SK-N-SH treated with all-trans-retinoic acid at 6 μM for 48 hours (cell line): ENCODE data around the gene ARL2.

Experiments used
- ATAC-seq: fragments of 200-7000 bp; cut with Tn5 transposase; 3 replicates; pipeline ENCODE4 v1.9.1; 2020; ENCODE audit warnings: mild to moderate bottlenecking, moderate library complexity
- ARNTL ChIP-seq: fragments of 450-650 bp; formaldehyde crosslinking; IDR thresholded peaks from 2 replicates; pipeline ENCODE4 v1.5.0; 2020; ENCODE audit warnings: low read depth, mild to moderate bottlenecking, moderate library complexity, borderline replicate concordance
- BACH2 ChIP-seq: fragments of 250-450 bp; sonication (Bioruptor Pico); IDR thresholded peaks from 2 replicates; pipeline ENCODE4 v1.9.0; 2021; ENCODE audit warnings: mild to moderate bottlenecking, borderline replicate concordance
- ESRRG ChIP-seq: fragments of 250-450 bp; sonication (Bioruptor Pico); IDR thresholded peaks from 2 replicates; pipeline ENCODE4 v1.6.1; 2021; ENCODE audit warnings: mild to moderate bottlenecking
- GLIS3 ChIP-seq: fragments of 250-450 bp; sonication (Bioruptor Pico); IDR thresholded peaks from 2 replicates; pipeline ENCODE4 v1.5.0; 2020; ENCODE audit warnings: mild to moderate bottlenecking, moderate library complexity
- ISL1 ChIP-seq: fragments of 250-450 bp; sonication (Bioruptor Pico); IDR thresholded peaks from 2 replicates; pipeline ENCODE4 v2.1.2; 2022; ENCODE audit warnings: mild to moderate bottlenecking, moderate library complexity
- OSR1 ChIP-seq: fragments of 250-450 bp; sonication (Bioruptor Pico); IDR thresholded peaks from 2 replicates; pipeline ENCODE4 v1.8.0; 2022; ENCODE audit warnings: moderate library complexity, mild to moderate bottlenecking, inconsistent platforms
- PPARA ChIP-seq: fragments of 250-450 bp; sonication (Bioruptor Pico); IDR thresholded peaks from 2 replicates; pipeline ENCODE4 v1.5.0; 2020; ENCODE audit warnings: mild to moderate bottlenecking, borderline replicate concordance
- SNAI2 ChIP-seq: fragments of 250-450 bp; sonication (Bioruptor Pico); IDR thresholded peaks from 2 replicates; pipeline ENCODE4 v1.5.0; 2020; ENCODE audit warnings: mild to moderate bottlenecking, moderate library complexity
- TCF4 ChIP-seq: fragments of 250-450 bp; sonication (Bioruptor Pico); IDR thresholded peaks from 2 replicates; pipeline ENCODE4 v1.8.0; 2021; ENCODE audit warnings: mild to moderate bottlenecking, moderate library complexity, borderline replicate concordance
- TOX ChIP-seq: fragments of 250-450 bp; sonication (Bioruptor Pico); IDR thresholded peaks from 2 replicates; pipeline ENCODE4 v1.8.0; 2021; ENCODE audit warnings: mild to moderate bottlenecking, moderate library complexity, borderline replicate concordance
- ZC3H10 ChIP-seq: fragments of 250-450 bp; sonication (Bioruptor Pico); IDR thresholded peaks from 2 replicates; pipeline ENCODE4 v1.5.1; 2021; ENCODE audit warnings: mild to moderate bottlenecking, moderate library complexity
- ZFP3 ChIP-seq: fragments of 250-450 bp; sonication (Bioruptor Pico); IDR thresholded peaks from 2 replicates; pipeline ENCODE4 v1.5.0; 2020; ENCODE audit warnings: mild to moderate bottlenecking, moderate library complexity
- ZFP30 ChIP-seq: fragments of 450-650 bp; formaldehyde crosslinking; IDR thresholded peaks from 2 replicates; pipeline ENCODE4 v1.5.0; 2022; ENCODE audit warnings: mild to moderate bottlenecking, moderate library complexity
- ZNF565 ChIP-seq: fragments of 450-650 bp; formaldehyde crosslinking; conservative IDR thresholded peaks from 2 replicates; pipeline ENCODE4 v1.5.0; 2020; ENCODE audit warnings: low read depth, mild to moderate bottlenecking, moderate library complexity
- ZNF70 ChIP-seq: fragments of 450-650 bp; formaldehyde crosslinking; IDR thresholded peaks from 2 replicates; pipeline ENCODE4 v1.5.0; 2020; ENCODE audit warnings: mild to moderate bottlenecking, moderate library complexity
- ZNF8 ChIP-seq: fragments of 450-650 bp; formaldehyde crosslinking; IDR thresholded peaks from 2 replicates; pipeline ENCODE4 v1.5.0; 2020; ENCODE audit warnings: mild to moderate bottlenecking, moderate library complexity
- TF ChIP-seq, protein P1 (sequence below): fragments of 250-450 bp; sonication (Bioruptor Pico); IDR thresholded peaks from 2 replicates; pipeline ENCODE4 v1.8.0; 2020; ENCODE audit warnings: mild to moderate bottlenecking, moderate library complexity, borderline replicate concordance
- TF ChIP-seq, protein P2 (sequence below): fragments of 250-450 bp; sonication (Bioruptor Pico); IDR thresholded peaks from 2 replicates; pipeline ENCODE4 v1.5.1; 2020; ENCODE audit warnings: low read depth, mild to moderate bottlenecking, moderate library complexity
- TF ChIP-seq, protein P3 (sequence below): fragments of 250-450 bp; sonication (Bioruptor Pico); IDR thresholded peaks from 2 replicates; pipeline ENCODE4 v1.8.0; 2021; ENCODE audit warnings: low read depth, mild to moderate bottlenecking, moderate library complexity, borderline replicate concordance
- TF ChIP-seq, protein P4 (sequence below): fragments of 250-450 bp; sonication (Bioruptor Pico); IDR thresholded peaks from 2 replicates; pipeline ENCODE4 v1.5.0; 2020; ENCODE audit warnings: mild to moderate bottlenecking, moderate library complexity
- TF ChIP-seq, protein P5 (sequence below): fragments of 250-450 bp; sonication (Bioruptor Pico); IDR thresholded peaks from 2 replicates; pipeline ENCODE4 v1.5.1; 2021; ENCODE audit warnings: mild to moderate bottlenecking, moderate library complexity

ARL2 gene

DNA sequence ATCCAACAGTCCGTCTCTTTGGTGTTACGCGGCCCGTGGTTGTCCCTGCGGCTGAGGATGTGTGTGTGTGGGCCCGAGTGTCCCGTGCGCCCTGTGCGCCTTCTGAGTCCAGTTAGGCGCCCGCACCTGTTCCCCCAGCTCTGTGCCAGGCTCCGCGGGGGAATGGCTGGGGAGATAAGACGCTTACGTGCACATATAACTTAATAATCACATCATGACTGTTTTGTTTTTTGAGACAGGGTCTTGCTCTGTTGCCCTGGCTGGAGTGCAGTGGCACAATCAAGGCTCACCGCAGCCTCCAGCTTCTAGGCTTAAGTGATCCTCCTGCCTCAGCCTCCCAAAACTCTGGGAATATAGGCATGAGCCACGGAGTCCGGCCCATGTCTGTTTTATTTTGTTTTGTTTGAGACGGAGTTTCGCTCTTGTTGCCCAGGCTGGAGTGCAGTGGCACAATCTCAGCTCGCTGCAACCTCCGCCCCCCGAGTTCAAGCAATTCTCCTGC is 817 bp downstream of the ARL2 start:
- TF ChIP-seq GLIS3 (CRISPR knock-in tag) = no peak
- TF ChIP-seq TCF4 = 0 out of 2 replicates have a peak, but pooled peaks have one; percentile 20
- peak; percentile 33; the same call in 2 of the 3 replicates for ATAC-seq

DNA sequence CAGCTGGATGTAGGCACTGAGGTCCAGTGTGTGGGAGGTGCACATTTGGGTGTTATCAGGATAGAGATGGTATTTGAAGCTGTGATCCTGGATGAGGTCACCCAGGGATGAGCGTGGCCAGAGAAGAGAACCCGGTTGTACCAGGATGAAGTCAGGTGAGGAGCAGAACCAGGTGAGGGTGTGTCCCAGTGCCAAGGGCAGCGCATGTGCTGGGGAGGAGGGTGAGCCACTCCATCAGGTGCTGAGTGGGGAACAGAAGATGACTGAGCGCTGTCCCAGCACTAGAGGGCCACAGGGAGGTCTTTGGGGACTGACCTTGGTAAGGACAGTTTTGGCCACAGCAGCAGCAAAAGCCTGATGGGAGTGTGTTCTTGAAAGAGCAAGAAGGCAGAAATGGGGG is 2.7 kb downstream of the ARL2 start:
- TF ChIP-seq ISL1 (CRISPR knock-in tag) = no peak
- no peak for TF ChIP-seq ZNF565
- no peak for TF ChIP-seq ZFP3 (CRISPR knock-in tag)
- TF ChIP-seq, protein P1, sequence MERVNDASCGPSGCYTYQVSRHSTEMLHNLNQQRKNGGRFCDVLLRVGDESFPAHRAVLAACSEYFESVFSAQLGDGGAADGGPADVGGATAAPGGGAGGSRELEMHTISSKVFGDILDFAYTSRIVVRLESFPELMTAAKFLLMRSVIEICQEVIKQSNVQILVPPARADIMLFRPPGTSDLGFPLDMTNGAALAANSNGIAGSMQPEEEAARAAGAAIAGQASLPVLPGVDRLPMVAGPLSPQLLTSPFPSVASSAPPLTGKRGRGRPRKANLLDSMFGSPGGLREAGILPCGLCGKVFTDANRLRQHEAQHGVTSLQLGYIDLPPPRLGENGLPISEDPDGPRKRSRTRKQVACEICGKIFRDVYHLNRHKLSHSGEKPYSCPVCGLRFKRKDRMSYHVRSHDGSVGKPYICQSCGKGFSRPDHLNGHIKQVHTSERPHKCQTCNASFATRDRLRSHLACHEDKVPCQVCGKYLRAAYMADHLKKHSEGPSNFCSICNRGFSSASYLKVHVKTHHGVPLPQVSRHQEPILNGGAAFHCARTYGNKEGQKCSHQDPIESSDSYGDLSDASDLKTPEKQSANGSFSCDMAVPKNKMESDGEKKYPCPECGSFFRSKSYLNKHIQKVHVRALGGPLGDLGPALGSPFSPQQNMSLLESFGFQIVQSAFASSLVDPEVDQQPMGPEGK (CRISPR knock-in tag) = no peak
- TF ChIP-seq ZC3H10 = no peak
- TF ChIP-seq SNAI2 = no peak
- no peak for TF ChIP-seq GLIS3 (CRISPR knock-in tag)
- no peak for TF ChIP-seq PPARA (CRISPR knock-in tag)
- no peak for TF ChIP-seq BACH2 (CRISPR knock-in tag)
- no peak for TF ChIP-seq ZNF8 (CRISPR knock-in tag)
- TF ChIP-seq, protein P2, sequence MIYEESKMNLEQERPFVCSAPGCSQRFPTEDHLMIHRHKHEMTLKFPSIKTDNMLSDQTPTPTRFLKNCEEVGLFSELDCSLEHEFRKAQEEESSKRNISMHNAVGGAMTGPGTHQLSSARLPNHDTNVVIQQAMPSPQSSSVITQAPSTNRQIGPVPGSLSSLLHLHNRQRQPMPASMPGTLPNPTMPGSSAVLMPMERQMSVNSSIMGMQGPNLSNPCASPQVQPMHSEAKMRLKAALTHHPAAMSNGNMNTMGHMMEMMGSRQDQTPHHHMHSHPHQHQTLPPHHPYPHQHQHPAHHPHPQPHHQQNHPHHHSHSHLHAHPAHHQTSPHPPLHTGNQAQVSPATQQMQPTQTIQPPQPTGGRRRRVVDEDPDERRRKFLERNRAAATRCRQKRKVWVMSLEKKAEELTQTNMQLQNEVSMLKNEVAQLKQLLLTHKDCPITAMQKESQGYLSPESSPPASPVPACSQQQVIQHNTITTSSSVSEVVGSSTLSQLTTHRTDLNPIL (CRISPR knock-in tag) = no peak
- TF ChIP-seq ESRRG (CRISPR knock-in tag) = no peak
- TF ChIP-seq ZNF70 (CRISPR knock-in tag) = no peak
- TF ChIP-seq, protein P3, sequence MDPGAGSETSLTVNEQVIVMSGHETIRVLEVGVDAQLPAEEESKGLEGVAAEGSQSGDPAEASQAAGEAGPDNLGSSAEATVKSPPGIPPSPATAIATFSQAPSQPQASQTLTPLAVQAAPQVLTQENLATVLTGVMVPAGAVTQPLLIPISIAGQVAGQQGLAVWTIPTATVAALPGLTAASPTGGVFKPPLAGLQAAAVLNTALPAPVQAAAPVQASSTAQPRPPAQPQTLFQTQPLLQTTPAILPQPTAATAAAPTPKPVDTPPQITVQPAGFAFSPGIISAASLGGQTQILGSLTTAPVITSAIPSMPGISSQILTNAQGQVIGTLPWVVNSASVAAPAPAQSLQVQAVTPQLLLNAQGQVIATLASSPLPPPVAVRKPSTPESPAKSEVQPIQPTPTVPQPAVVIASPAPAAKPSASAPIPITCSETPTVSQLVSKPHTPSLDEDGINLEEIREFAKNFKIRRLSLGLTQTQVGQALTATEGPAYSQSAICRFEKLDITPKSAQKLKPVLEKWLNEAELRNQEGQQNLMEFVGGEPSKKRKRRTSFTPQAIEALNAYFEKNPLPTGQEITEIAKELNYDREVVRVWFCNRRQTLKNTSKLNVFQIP (CRISPR knock-in tag) = no peak
- TF ChIP-seq TOX (CRISPR knock-in tag) = no peak
- TF ChIP-seq, protein P4, sequence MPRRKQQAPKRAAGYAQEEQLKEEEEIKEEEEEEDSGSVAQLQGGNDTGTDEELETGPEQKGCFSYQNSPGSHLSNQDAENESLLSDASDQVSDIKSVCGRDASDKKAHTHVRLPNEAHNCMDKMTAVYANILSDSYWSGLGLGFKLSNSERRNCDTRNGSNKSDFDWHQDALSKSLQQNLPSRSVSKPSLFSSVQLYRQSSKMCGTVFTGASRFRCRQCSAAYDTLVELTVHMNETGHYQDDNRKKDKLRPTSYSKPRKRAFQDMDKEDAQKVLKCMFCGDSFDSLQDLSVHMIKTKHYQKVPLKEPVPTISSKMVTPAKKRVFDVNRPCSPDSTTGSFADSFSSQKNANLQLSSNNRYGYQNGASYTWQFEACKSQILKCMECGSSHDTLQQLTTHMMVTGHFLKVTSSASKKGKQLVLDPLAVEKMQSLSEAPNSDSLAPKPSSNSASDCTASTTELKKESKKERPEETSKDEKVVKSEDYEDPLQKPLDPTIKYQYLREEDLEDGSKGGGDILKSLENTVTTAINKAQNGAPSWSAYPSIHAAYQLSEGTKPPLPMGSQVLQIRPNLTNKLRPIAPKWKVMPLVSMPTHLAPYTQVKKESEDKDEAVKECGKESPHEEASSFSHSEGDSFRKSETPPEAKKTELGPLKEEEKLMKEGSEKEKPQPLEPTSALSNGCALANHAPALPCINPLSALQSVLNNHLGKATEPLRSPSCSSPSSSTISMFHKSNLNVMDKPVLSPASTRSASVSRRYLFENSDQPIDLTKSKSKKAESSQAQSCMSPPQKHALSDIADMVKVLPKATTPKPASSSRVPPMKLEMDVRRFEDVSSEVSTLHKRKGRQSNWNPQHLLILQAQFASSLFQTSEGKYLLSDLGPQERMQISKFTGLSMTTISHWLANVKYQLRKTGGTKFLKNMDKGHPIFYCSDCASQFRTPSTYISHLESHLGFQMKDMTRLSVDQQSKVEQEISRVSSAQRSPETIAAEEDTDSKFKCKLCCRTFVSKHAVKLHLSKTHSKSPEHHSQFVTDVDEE (CRISPR knock-in tag) = no peak
- TF ChIP-seq ARNTL = no peak
- TF ChIP-seq, all 23 proteins: peak for 0
- ATAC-seq = no peak

DNA sequence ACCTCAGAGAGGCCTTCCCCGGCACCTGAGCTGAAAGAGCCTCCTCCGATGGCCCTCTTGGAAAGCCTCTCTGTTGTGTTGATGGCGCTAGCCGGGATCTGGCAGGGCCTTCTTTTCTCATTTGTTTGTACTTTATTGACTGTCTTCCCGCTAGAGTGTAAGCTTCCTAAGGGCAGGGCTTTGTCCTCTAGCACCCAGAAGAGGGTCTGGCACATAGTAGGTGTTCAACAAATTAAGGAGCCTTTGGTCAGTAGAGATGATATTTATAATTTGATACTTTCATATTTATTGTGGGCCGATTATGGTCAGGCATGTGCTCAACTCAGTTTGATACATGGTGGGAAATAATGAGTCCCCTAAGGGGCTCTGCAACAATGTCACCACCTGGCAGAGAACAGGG is 4.0 kb downstream of the ARL2 start:
- no peak for ATAC-seq
- TF ChIP-seq ZC3H10 (no peak), PPARA (CRISPR knock-in tag) (no peak), ZFP30 (CRISPR knock-in tag) (no peak), BACH2 (CRISPR knock-in tag) (no peak), GLIS3 (CRISPR knock-in tag) (no peak), ZNF70 (CRISPR knock-in tag) (no peak), ARNTL (no peak), ESRRG (CRISPR knock-in tag) (no peak), OSR1 (CRISPR knock-in tag) (no peak), ISL1 (CRISPR knock-in tag) (no peak), ZNF565 (no peak)
- TF ChIP-seq, protein P4 (CRISPR knock-in tag) = no peak
- TF ChIP-seq, protein P5, sequence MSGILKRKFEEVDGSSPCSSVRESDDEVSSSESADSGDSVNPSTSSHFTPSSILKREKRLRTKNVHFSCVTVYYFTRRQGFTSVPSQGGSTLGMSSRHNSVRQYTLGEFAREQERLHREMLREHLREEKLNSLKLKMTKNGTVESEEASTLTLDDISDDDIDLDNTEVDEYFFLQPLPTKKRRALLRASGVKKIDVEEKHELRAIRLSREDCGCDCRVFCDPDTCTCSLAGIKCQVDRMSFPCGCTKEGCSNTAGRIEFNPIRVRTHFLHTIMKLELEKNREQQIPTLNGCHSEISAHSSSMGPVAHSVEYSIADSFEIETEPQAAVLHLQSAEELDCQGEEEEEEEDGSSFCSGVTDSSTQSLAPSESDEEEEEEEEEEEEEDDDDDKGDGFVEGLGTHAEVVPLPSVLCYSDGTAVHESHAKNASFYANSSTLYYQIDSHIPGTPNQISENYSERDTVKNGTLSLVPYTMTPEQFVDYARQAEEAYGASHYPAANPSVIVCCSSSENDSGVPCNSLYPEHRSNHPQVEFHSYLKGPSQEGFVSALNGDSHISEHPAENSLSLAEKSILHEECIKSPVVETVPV (CRISPR knock-in tag) = no peak
